GM13977 (cell line): ENCODE measurements around the gene PRDM16.

ENCODE experiments used
- DNase-seq: peaks from one replicate; pipeline ENCODE4 v3.0.0; 2012; ENCODE audit warnings: low spot score
- in situ Hi-C: fragments of 300-500 bp; cut with MboI; formaldehyde crosslinking; loops from one replicate; pipeline ENCODE4 v1.12.0; 2022; ENCODE audit warnings: low sequenced_read_pairs, low pct_unique_long_range_greater_than_20kb, mixed read lengths, inconsistent platforms; ENCODE audit not compliant: unreplicated experiment
- TF ChIP-seq, protein P1 (sequence below): IDR thresholded peaks from 2 replicates; pipeline ENCODE4 v1.5.1; 2012; ENCODE audit warnings: mild to moderate bottlenecking, control low read depth; ENCODE audit not compliant: insufficient read depth; ENCODE audit errors: extremely low read depth, missing control alignments

Gene PRDM16

DNA sequence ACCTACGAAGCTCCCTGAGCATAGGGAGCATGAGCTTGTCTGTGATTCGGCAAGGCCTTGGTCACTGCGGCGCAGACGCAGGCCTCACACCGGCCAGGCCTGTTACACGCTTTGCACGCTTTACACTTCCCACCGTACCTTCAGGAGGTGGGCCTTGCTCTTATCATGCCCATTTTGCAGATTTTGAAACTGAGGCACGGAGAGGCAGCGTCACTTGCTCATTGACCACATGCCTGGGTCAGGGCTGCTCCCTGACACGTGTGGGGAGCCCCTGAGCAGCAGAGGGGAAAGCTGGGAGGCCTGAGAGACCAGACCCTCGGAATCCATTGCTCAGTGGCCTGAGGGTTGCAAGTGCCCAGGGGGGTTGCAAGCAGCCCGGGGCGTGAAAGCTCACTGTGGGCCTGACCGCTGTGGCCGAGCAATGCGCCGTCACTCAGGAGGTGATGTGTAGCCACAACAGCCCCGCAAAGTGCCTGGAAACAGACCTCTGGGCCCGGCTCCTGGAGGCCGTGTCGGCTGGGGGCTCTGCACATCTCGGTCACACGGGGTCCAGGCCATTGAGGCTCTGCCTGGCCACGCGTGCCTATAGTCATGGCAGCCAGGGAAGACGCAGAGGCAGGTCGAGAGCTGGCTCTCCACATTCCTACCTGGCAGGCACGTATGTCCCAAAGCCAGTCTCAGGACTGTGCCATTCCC lies 392.4 kb downstream of the PRDM16 start:
- in situ Hi-C loops = no loop called here
- TF ChIP-seq, protein P1, sequence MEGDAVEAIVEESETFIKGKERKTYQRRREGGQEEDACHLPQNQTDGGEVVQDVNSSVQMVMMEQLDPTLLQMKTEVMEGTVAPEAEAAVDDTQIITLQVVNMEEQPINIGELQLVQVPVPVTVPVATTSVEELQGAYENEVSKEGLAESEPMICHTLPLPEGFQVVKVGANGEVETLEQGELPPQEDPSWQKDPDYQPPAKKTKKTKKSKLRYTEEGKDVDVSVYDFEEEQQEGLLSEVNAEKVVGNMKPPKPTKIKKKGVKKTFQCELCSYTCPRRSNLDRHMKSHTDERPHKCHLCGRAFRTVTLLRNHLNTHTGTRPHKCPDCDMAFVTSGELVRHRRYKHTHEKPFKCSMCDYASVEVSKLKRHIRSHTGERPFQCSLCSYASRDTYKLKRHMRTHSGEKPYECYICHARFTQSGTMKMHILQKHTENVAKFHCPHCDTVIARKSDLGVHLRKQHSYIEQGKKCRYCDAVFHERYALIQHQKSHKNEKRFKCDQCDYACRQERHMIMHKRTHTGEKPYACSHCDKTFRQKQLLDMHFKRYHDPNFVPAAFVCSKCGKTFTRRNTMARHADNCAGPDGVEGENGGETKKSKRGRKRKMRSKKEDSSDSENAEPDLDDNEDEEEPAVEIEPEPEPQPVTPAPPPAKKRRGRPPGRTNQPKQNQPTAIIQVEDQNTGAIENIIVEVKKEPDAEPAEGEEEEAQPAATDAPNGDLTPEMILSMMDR = no peak
- DNase-seq = no peak

GRCh38 chr1:3461934-3462275 lies 392.9 kb downstream of the PRDM16 start:
- in situ Hi-C loops = no loop called here
- TF ChIP-seq, protein P1 = no peak
- no peak for DNase-seq

GRCh38 chr1:3462356-3463012 lies 393.5 kb downstream of the PRDM16 start:
- in situ Hi-C loops = no loop called here
- no peak for DNase-seq
- TF ChIP-seq, protein P1 = no peak

GRCh38 chr1:3463013-3463385 lies 394.0 kb downstream of the PRDM16 start:
- TF ChIP-seq, protein P1 = no peak
- DNase-seq = no peak
- in situ Hi-C loops = no loop called here

DNA sequence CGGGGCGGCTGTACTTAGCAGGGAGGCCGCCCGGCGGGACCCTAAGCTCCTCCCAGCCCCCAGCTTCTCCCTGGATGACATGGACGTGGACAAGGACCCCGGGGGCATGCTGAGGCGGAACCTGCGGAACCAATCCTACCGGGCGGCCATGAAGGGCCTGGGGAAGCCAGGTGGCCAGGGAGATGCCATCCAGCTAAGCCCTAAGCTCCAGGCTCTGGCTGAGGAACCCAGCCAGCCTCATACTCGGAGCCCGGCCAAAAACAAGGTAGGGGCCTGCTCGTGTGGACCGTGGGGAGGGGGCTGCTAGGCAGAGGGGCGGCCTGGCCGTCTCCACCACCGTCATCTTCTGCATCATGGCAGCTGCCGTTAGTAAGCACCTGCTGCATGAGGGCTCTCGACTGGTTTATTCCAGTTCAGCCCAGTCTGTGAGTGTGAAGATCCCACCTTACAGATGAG lies 394.4 kb downstream of the PRDM16 start:
- DNase-seq = no peak
- in situ Hi-C loops = no loop called here
- TF ChIP-seq, protein P1 = no peak

DNA sequence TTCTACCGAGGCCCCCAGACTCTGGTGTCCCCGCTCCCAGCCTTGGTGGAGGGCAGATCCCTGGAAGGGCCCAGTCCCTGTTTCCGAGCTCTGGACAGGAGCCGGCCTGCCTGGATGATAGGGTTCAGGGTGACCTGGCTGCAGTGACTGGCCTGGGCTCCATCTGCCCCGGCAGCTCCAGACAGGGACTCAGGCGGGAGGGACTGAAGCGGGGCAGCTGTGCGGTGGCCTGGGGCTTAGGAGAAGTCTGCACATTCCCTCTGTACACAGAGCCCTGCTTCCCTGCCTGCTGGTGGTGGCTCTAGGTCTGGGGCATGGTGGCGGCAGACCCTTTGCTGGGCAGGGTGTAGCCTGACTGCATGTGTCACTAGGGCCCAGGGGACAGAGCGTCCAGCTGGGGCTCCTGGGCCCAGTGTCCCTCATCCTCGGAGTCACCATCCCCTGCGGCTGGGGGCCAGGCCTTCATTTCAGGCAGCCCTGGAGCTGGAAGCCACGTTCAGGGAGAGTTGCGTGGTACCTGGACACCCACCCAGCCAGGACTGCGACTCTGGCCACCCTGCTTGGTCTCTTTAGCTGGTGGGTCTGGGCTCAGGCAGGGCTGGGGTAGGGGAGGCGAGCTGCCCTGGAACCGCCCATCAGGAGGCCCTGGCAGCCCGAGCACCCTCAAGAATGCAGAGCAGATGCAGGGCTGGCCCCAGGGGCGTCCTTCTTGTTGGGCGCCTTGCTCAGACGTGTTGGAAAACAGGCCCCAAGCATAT lies 395.1 kb downstream of the PRDM16 start:
- in situ Hi-C loops = no loop called here
- TF ChIP-seq, protein P1 = no peak
- no peak for DNase-seq
